OCI-LY1 (cell line): ENCODE results near the gene CELA2B.
"Not testable (repeated sequence)": the region's sequence is repeated elsewhere in the genome, so short reads cannot be mapped to it uniquely, and the experiment has no call there.

Experiments used
- EZH2 ChIP-seq: fragments of 200-600 bp; sonication (generic), shearing (Covaris generic); IDR thresholded peaks from 2 replicates; pipeline ENCODE4 v1.8.0; 2017; ENCODE audit warnings: borderline replicate concordance, mixed run types, mild to moderate bottlenecking, antibody characterized with exemption, low read length, moderate library complexity, mixed read lengths
- TF ChIP-seq, protein P1 (sequence below): fragments of 200-600 bp; sonication (generic), shearing (Covaris generic); IDR thresholded peaks from 2 replicates; pipeline ENCODE4 v1.5.1; 2017; ENCODE audit warnings: mild to moderate bottlenecking, antibody characterized with exemption, low read length, moderate library complexity, mixed read lengths

- TF ChIP-seq, protein P1, sequence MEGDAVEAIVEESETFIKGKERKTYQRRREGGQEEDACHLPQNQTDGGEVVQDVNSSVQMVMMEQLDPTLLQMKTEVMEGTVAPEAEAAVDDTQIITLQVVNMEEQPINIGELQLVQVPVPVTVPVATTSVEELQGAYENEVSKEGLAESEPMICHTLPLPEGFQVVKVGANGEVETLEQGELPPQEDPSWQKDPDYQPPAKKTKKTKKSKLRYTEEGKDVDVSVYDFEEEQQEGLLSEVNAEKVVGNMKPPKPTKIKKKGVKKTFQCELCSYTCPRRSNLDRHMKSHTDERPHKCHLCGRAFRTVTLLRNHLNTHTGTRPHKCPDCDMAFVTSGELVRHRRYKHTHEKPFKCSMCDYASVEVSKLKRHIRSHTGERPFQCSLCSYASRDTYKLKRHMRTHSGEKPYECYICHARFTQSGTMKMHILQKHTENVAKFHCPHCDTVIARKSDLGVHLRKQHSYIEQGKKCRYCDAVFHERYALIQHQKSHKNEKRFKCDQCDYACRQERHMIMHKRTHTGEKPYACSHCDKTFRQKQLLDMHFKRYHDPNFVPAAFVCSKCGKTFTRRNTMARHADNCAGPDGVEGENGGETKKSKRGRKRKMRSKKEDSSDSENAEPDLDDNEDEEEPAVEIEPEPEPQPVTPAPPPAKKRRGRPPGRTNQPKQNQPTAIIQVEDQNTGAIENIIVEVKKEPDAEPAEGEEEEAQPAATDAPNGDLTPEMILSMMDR = not testable (repeated sequence)
- TF ChIP-seq EZH2 = not testable (repeated sequence)
These were observed 17.5 kb upstream of the CELA2B start for GRCh38 chr1:15458388-15458787.
